NCI-H1092 treated with DMSO at 0.1 percent for 48 hours (cell line): ENCODE data around the gene PPTC7.
A peak's percentile ranks its signal among the peaks of the same experiment; 100 is the strongest.
"Not testable (repeated sequence)": the region's sequence is repeated elsewhere in the genome, so short reads cannot be mapped to it uniquely, and the experiment has no call there.

Experiments
- DNase-seq: peaks from one replicate; lab custom pipeline; 2025; lab: John Stamatoyannopoulos, UW

The PPTC7 gene, protein sequence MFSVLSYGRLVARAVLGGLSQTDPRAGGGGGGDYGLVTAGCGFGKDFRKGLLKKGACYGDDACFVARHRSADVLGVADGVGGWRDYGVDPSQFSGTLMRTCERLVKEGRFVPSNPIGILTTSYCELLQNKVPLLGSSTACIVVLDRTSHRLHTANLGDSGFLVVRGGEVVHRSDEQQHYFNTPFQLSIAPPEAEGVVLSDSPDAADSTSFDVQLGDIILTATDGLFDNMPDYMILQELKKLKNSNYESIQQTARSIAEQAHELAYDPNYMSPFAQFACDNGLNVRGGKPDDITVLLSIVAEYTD

DNA sequence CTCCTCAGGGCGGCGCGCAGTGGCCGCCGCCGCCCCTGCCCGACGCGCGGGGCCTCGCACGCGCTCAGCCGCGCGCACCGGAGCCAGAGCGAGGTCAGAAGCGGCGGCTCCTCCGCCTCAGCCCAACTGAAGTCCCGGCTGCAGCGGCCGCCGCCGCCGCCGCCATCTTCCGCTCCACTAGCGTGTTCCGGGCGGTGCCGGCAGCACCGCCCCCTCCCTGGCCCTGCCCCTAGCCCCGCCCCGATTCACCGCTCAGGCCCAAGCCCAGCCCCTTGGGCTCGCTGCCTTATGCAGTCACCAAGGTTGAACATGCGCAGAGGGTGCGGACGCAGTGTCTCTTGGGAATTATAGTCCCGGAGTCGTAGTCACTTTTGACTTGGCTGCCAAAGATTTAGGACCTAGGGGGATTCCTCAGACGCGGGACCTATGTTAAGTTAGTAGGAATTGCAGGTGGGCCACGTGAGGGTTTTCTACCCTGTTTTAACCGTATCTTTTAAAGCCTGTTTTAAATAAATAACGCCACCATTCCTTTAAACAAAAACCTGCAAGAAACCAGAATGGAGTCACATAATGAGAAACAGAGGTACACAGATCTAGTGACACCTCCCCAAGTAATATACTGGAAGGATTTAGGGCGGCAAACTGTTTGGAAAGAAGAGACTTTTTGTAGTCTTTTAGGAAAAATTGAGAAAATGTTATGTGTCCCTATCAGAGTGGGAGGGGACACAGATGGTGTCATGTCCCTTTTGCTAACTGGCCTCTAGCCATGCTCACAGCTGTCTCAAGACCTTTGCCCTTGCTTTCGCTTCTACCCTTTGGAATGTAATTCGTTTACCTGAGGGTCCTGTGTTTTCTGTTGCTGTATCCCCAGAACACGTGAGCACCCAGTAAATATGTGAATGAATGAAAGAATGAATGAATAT is at the start of gene PPTC7:
PPTC7 (minus strand) TSS at position 182 of the 923 bp plus-strand sequence. CDS start 287 bp downstream, outside the sequence.
- peak; percentile 85 for DNase-seq

DNA sequence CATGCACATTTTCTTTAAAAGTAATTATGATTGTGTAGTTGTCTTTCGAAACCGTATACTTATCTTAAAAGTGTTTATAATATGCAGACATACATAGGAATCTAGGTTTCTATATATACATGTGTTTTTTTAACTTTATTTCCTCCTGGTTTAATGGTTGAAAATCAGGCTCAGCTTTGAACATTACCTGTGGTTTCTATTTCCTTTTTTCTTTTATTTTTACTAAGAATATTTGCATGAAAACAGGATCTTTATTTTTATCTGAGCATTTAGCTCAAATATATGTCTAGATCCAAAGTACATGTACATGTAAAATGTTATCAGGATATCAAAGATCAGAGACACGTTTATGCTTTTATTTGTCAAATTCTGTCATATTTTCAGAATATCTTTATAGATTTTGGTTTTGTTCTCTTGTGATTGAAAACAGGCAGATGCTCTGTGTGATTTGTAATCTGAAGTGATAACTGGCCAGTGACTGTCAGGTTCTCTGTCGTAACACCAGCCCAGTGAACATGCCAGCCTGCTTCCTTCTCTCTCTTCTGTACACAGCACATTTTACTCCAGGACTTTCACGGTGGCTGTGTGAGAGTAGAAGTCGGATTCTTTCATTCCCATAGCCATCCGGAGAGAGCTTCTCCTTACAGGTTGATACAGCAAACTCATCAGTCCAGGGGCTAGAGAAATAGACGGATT is 44.5 kb upstream of the PPTC7 start:
- no peak for DNase-seq

DNA sequence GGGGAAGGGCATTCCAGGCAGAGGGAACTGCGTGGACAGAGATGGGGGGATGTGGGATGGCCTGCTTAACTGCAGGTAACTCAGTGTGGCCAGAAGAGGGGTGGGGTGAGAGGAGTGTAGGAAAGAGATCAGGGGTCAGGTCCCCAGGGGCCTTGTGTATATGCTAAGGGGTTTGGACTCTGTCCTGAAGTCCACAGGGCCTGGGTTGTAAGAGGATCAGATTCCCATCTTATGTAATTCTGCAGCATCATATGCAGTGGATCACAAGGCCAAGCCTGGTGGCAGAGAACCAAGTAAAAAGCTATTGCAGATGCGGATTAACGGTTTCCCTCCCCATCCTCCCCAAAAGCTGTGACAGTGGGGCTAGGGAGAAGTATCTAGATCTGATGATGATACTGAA is 39.5 kb upstream of the PPTC7 start:
- DNase-seq = no peak

DNA sequence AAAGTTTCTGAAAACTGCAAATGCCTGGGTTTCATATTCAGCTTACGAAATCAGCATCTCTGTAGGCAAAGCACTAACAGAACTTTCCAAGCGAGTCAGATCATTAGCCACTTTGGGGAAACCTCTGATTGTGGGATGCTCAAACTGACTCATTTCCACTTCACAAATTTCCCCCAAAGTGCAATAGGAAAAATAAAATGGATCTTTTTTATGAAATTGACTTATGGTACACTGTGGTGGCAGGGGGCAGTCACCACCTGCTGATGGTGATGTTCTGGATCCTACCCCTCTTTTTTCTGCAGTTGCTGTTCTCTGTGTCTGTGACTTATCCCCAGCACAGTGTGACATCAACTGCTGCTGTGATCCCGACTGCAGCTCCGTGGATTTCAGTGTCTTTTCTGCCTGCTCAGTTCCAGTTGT is 36.4 kb upstream of the PPTC7 start:
- DNase-seq = no peak

DNA sequence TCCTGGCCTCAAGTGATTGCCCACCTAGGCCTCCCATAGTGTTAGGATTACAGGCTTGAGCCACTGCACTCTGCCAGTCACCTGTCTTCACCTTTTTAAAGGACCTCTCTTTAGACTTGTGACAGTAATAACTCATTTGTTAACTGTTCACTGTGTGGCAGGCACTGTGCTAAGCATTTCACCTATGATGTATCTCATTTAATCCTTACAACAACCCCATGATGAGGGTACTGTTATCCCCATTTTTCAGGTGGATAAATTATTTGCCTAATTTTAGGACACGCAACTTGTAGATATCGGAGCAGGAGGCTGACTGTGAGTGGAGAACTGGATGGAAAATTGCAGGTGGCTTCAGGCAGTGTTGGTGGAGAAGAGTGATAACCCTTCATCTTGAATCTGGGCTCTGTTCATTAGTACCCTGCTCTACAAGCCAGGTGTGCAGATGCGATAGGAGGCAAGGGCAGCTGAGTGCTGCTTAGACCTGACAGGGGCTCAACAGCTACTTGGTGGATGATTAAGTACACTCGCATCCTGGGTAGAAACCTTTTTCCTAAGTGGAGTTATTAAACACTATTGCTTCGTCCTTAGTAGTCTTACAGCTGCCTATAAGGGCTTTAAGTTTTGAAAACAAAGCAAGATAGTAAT is 33.5 kb upstream of the PPTC7 start:
- no peak for DNase-seq

DNA sequence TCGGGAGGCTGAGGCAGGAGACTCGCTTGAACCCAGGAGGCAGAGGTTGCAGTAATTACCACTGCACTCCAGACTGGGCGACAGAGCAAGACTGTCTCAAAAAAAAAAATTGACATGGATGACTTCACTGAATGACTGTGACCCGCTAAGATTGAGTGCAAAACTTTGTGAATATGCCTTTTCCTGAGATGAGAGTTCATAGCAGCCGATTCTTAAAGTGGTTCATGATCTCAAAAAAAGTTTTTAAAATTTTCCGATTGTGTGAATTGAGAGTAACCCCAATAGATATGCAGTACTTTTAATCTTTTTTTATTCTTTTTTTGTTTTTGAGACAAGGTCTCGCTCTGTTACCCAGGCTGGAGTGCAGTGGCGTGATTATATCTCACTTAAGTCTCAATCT is 32.1 kb upstream of the PPTC7 start:
- DNase-seq = no peak

DNA sequence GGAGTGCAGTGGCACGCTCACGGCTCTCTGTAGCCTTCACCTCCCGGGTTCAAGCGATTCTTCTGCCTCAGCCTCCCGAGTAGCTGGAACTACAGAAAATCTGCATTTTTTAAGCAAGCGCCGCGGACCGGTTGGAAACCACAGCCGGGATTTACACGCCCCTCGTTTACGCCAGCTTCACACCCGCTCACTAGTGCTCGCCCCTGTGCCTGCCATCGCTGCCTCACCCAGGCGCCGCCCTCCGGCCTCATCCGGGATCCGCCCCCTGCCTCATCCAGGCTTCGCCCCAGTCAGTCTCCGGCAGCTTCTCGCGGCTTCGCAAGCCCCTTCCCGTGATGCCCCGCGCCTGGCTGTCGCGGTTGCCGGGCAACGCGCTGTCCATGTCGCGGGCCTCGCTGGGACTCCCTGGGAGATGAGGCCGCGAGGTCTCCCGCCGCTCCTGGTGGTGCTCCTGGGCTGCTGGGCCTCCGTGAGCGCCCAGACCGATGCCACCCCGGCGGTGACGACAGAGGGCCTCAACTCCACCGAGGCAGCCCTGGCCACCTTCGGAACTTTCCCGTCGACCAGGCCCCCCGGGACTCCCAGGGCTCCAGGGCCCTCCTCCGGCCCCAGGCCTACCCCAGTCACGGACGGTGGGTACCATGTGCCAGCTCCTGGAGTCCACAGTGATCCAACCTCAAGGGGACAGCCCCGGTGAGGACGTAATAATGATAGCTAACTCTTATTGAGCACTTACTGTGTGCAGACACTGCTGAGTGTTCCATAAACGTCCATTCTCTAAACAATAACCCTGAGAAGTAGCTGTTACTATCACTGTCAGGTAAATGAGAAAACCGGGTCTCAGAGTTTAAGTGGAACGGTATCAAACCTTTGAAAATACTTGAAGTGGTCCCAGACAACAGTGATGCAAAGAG is 30.9 kb upstream of the PPTC7 start, which contains the start of gene TCTN1:
TCTN1 (plus strand) TSS at position 359 of the 914 bp plus-strand sequence; CDS start at position 413, 54 bp downstream.
- peak; percentile 91 for DNase-seq

DNA sequence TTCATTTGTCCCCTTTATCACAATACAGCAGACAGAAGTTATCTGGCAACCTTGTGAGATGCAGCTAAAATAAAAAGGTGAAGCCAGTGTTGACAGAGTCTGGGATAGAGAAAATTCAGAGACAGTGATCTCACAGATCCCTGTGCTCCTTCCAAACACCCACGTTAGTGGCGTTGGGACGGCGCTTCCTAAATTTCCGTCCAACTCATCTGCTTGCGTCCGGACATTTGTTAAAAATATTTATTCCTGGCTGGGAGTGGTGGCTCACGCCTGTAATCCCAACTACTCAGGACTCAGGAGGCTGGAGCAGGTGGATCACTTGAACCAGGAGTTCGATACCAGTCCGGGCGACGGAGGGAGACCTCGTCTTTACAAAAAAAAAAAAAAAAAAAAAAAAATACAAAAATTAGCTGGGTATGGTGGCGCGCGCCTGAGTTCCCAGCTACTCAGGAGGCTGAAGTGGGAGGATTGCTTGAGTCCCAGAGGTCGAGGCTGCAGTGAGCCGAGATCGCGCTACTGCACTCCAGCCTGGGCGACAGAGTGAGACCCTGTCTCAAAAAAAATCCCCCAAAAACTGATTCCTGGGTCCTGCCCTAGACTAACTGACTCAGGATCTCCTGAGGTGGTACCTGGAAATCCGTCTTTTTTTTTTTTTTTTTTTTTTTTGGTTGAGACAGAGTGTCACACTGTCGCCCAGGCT is 30.1 kb upstream of the PPTC7 start:
- DNase-seq = no peak

DNA sequence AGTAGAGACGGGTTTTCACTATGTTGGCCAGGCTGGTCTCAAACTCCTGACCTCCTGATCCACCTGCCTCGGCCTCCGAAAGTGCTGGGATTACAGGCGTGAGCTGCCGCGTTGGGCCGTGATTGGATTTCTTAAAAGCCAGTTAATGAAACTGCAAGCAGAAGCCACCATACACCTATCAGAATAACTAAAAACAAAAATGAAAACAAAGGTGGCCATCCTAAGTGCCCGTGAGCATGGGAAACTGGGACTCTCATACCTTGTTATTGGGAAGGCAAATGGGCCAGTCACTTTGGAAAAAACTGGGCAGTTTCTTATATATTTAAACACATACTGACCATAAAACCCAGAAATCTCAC is 23.1 kb upstream of the PPTC7 start:
- no peak for DNase-seq

DNA sequence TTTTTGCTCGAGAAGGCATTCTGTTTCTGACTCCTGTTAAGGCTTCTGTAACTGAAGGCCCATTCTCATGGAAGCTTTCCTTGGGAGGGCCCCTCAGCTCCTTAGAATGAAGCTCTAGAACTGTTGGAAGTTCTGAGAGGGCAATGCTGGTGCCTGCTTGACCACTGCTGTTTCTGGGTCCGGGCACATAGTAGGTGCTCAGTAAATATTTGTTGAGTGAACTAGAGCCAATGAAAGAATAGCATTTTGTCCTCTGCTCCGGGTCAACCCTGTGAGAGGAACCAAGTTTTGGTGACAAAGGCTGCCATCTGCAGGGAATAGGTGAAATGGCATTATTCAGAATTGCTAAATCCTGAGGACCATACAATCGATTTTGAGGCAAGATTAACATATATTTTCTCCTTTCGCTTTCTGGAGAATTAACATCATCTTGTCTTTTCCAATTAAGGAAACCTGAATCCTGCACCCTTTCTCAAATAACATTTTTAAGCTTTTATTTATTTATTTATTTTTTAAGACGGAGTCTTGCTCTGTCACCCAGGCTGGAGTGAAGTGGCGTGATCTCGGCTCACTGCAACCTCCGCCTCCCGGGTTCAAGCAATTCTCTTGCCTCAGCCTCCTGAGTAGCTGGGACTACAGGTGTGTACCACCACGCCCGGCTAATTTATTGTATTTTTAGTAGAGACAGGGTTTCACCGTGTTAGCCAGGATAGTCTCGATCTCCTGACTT is 19.1 kb upstream of the PPTC7 start:
- peak; percentile 30 for DNase-seq

DNA sequence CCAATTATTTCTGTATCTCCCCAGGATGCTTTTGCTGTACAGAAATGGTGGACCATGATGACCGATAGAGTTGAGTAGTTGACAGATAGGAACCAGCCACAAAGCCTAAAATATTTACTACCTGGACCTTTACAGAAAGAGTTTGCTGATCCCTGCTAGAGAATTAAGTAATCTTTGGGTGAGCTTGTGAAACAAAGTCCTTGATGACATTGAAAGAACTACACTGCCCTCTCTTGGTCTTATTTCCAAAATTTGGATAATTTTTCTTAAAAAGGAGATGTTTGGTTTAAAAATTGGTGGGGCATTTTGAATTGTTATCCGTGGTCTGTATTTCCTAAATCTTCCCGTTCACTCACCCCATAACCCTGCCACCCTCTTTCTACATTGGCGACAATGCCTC is 17.1 kb upstream of the PPTC7 start:
- DNase-seq = no peak

DNA sequence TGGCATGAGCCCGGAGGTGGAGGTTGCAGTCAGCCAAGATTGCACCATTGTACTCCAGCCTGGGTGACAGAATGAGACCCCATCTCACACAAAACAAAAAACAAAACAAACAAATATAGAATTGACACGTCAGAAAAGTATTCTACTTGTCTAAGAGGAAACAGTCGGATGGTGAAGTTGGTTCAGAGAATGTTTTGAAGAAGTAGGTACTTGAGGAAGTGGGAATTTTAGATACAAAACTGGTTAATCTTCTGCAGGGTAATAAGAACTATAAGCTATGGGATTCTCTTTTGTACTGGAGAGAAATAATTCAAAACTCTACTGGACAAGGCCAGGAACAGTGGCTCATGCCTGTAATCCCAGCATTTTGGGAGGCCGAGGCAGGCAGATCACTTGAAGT is 16.2 kb upstream of the PPTC7 start:
- DNase-seq = no peak

DNA sequence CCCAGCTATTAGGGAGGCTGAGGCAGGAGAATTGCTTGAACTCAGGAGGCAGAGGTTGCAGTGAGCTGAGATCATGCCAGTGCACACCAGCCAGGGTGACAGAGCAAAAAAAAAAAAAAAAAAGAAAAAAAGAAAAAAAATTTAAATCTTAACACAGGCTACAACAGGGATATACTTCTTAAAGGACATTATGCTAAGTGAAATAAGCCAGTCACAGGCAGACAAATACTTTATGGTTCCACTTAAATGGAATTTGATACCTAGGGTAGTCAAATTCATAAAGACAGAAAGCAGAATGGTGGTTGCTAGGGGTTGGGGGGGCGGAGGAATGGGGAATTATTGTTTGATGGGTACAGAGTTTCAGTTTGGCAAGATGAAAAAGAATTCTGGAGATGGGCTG is 14.8 kb upstream of the PPTC7 start:
- DNase-seq = no peak

DNA sequence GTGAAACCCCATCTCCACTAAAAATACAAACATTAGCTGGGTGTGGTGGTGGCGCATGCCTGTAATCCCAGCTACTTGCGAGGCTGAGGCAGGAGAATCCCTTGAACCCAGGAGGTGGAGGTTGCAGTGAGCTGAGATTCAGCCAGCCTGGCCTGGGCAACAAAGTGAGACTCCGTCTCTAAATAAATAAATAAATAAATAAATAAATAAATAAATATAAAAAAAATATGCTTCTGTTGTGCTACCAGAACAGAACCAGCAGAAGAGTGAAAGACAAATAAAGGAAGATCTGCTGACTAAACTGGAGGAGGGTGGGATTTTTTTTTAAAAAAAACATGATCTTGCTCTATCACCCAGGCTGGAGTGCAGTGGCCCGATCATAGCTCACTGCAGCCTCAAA is 9.8 kb upstream of the PPTC7 start:
- not testable (repeated sequence) for DNase-seq

DNA sequence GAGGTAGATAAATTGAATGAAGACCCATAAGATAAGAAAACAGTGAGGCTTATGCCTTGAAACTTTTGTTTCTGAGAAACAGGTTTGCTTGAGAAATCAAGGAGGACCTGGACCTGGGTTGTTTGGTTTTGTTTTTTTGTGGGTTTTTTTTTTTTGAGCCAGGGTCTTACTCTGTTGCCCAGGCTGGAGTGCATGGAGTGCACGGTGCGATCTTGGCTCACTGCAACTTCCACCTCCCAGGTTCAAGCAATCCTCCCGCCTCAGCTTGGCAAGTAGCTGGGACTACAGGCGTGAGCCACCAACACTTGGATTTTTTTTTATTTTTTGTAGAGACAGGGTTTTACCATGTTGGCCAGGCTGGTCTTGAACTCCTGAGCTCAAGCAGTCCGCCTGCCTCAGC is 9.0 kb upstream of the PPTC7 start:
- no peak for DNase-seq

DNA sequence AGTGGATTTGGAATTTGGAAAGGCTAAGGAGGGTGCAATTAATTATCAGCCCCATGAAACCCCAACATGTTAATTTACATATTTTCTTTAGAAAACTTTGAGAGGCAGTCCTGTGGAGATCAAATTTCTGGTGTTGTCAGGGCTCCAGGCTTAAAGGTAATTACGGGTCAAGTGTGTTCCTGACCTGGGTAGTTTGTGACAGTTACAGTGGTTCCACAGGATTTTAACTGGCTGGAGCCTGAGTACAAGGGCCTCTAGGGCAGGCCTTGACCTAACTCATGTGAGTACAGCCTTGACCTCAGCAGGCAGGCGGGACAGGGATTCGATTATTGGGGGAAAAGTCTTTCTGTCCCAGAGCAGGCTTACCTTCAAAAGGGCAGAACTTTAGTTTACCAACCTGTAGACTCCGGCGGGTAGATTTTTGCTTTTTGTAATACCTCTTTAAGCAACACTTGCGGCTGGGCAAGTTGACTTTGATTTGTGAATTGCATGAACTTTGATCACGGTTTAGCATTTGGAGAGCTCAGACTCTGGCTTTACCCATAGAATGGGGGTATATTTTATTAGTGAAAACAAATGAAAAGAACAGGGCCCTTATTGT is 8.4 kb upstream of the PPTC7 start:
- DNase-seq = no peak

DNA sequence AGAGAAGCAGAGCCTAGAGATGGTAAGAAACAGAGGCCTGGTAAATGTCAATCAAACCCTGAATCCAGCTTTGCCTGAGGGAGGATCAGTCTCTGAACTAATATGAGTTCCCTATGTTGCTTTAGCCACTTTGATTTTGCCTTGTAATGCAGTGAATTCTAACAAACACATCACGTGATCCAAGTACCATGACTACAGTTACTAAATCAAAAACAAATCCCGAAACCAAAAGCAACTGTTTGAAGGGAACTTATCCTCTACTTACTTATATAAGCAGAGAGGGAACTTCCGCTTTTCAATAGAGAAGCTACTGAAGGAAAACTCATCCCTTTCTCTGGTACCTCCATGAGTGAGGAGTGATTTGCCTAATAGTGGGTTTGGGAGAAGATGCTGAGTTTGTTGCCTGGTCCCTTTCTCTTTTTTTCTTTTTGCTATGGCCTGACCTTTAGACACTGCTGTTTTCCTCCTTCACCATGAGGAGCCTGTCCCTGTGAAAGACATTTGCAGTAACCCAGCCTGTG is 7.7 kb upstream of the PPTC7 start:
- DNase-seq = no peak

DNA sequence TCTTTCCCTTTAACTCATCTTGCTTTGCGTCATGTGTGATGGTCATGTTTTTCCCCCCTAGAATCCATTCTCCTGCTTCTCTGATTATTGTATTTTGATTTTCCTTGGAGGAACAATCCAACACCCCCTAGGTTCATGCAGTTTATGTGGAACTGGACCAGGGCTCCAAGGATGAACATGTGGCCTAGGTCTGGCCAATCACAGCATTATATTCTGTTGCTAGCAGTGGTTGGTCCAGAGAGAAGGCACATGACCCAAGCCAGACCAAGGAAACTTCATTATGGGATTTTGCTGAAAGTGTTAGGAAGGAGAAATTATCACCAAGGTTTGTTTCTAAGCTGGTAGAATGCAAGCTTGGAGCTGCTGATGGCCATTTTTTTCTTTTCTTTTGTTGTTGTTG is 6.9 kb upstream of the PPTC7 start:
- no peak for DNase-seq

DNA sequence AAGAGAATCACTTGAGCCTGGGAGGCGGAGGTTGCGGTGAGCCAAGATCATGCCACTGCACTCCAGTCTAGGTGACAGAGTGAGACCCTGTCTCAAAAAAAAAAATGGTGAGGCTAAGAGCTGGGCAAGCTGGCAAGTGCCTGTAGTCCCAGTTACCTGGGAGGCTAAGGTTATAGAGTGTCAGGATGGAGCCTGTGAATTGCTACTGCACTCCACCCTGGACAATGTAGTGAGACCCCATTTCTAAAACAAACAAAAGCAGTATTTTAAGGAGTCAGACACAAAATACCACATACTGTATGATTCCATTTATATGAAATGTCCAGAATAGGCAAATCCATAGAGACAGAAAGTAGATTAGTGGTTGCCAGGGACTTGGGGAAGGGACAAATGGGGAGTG is 4.0 kb upstream of the PPTC7 start:
- not testable (repeated sequence) for DNase-seq
